HepG2 (cell line): ENCODE measurements around the gene ERFL. TPM values are rescaled to one million over a fixed set of nuclear protein-coding genes. Genes with fewer than 3 reads are reported as not detected.

Source experiments
- ATAC-seq: fragments of 200-7000 bp; cut with Tn5 transposase; 3 replicates; pipeline ENCODE4 v1.9.1; 2020; ENCODE audit warnings: mild to moderate bottlenecking, moderate library complexity
- BruUV-seq: library from RNA; stranded (reverse); fragments of 400-500 nt; replicated peaks from 2 replicates; lab custom pipeline; 2021; lab: Mats Ljungman, UMichigan
- CTCF ChIA-PET: fragments of 300-600 bp; formaldehyde crosslinking; extraction: SDS; loops from one replicate; lab custom pipeline; 2021; ENCODE audit warnings: low total read pairs, inconsistent platforms, low intra/inter-chr PET ratio; lab: Yijun Ruan, JAX
- POLR2A ChIA-PET: fragments of 350-600 bp; sonication (Branson Sonifier 250); formaldehyde crosslinking; loops from one replicate; lab custom pipeline; 2020; ENCODE audit warnings: antibody characterized with exemption, inconsistent platforms; lab: Yijun Ruan, JAX
- DNase-seq: peaks from one replicate; pipeline ENCODE4 v3.0.0-alpha.2; 2015; ENCODE audit warnings: low spot score
- FAIRE-seq: peaks from 3 replicates; lab custom pipeline; 2011; peaks lifted over from hg19 to GRCh38; lab: Jason Lieb, UNC
- H2AFZ ChIP-seq: one replicate; pipeline ENCODE4 v1.6.1; 2011; ENCODE audit warnings: low read length, inconsistent platforms
- H3K27ac ChIP-seq: fragments of 300-600 bp; 3 replicates; pipeline ENCODE4 v1.8.0; 2011; ENCODE audit warnings: mixed run types, mild to moderate bottlenecking, mixed read lengths, low read length, inconsistent platforms; ENCODE audit not compliant: insufficient read depth; ENCODE audit errors: extremely low read length
- H3K27me3 ChIP-seq, 2 experiments: fragments of 200-600 bp in 1 of 2; 2 replicates in 1 of 2; 3 replicates in 1 of 2; pipeline versions ENCODE4 v1.6.0 to v1.8.0; 2011; ENCODE audit warnings: low read length in 2 of 2, mild to moderate bottlenecking in 2 of 2, moderate library complexity in 2 of 2, inconsistent platforms in 1 of 2; ENCODE audit not compliant: insufficient read depth in 2 of 2, control insufficient read depth in 1 of 2
- H3K36me3 ChIP-seq, 2 experiments: fragments of 200-600 bp in 1 of 2; replicated peaks in 1 of 2; 2 replicates in 1 of 2; 3 replicates in 1 of 2; pipeline versions ENCODE4 v1.5.1 to v1.8.0; 2011; ENCODE audit warnings: low read length in 2 of 2, inconsistent platforms in 1 of 2; ENCODE audit not compliant: insufficient read depth in 2 of 2, control insufficient read depth in 1 of 2
- H3K4me1 ChIP-seq: 2 replicates; pipeline ENCODE4 v1.5.1; 2012; ENCODE audit warnings: low read length, inconsistent platforms; ENCODE audit not compliant: insufficient read depth
- H3K4me2 ChIP-seq: 2 replicates; pipeline ENCODE4 v1.6.0; 2011; ENCODE audit warnings: low read depth, low read length, inconsistent platforms
- H3K4me3 ChIP-seq, 3 experiments: fragments of 200-600 bp in 1 of 3; sonication (generic), shearing (Covaris generic) in 1 of 3; replicated peaks in 1 of 3; 2 replicates each; pipeline ENCODE4 v1.5.1; 2011 to 2016; ENCODE audit warnings: low read length in 3 of 3, inconsistent platforms in 2 of 3, low read depth in 2 of 3, mild to moderate bottlenecking in 2 of 3, control low read depth in 1 of 3, mixed read lengths in 1 of 3; ENCODE audit not compliant: insufficient read depth in 1 of 3
- H3K79me2 ChIP-seq: one replicate; pipeline ENCODE4 v1.6.1; 2011; ENCODE audit warnings: low read length, inconsistent platforms; ENCODE audit not compliant: insufficient read depth
- H3K9ac ChIP-seq: 2 replicates; pipeline ENCODE4 v1.6.0; 2011; ENCODE audit warnings: mild to moderate bottlenecking, low read depth, low read length, inconsistent platforms; ENCODE audit not compliant: insufficient read depth
- H3K9me3 ChIP-seq: 2 replicates; pipeline ENCODE4 v1.5.1; 2012; ENCODE audit warnings: mild to moderate bottlenecking, low read length
- H4K20me1 ChIP-seq: 2 replicates; pipeline ENCODE4 v1.6.0; 2011; ENCODE audit warnings: inconsistent platforms, mild to moderate bottlenecking, low read length, moderate library complexity; ENCODE audit not compliant: insufficient read depth
- FOXA3 ChIP-seq: IDR thresholded peaks from 2 replicates; pipeline ENCODE4 v1.6.1; 2016; ENCODE audit warnings: missing genetic modification reagents, missing compliant biosample characterization
- HDAC2 ChIP-seq: sonication (generic); formaldehyde crosslinking; IDR thresholded peaks from 2 replicates; pipeline ENCODE4 v1.4.0; 2020; ENCODE audit warnings: missing genetic modification reagents
- KLF11 ChIP-seq: IDR thresholded peaks from 2 replicates; pipeline ENCODE4 v1.6.1; 2016; ENCODE audit warnings: missing compliant biosample characterization
- ZBTB4 ChIP-seq: sonication (generic); formaldehyde crosslinking; IDR thresholded peaks from 2 replicates; pipeline ENCODE4 v1.4.0; 2020; ENCODE audit warnings: missing genetic modification reagents, mild to moderate bottlenecking, borderline replicate concordance
- ZFP36L1 ChIP-seq: sonication (generic); formaldehyde crosslinking; IDR thresholded peaks from 2 replicates; pipeline ENCODE4 v1.8.0; 2022; ENCODE audit warnings: mild to moderate bottlenecking, missing genetic modification reagents, moderate library complexity
- ZNF234 ChIP-seq: sonication (generic); formaldehyde crosslinking; conservative IDR thresholded peaks from 2 replicates; pipeline ENCODE4 v1.5.1; 2020; ENCODE audit warnings: mild to moderate bottlenecking, missing genetic modification reagents
- ZNF260 ChIP-seq: sonication (generic); formaldehyde crosslinking; IDR thresholded peaks from 2 replicates; pipeline ENCODE4 v1.4.0; 2020; ENCODE audit warnings: missing genetic modification reagents, low read depth, mild to moderate bottlenecking, borderline replicate concordance
- ZNF337 ChIP-seq: sonication (generic); formaldehyde crosslinking; IDR thresholded peaks from 2 replicates; pipeline ENCODE4 v1.5.1; 2020; ENCODE audit warnings: missing genetic modification reagents, low read depth, mild to moderate bottlenecking, borderline replicate concordance
- ZNF430 ChIP-seq: sonication (generic); formaldehyde crosslinking; IDR thresholded peaks from 2 replicates; pipeline ENCODE4 v1.9.0; 2021; ENCODE audit warnings: mild to moderate bottlenecking, missing genetic modification reagents
- WGBS: methylation state at CpG from one replicate; pipeline ENCODE4 v1.1.6; 2017; ENCODE audit warnings: low lambda C conversion rate; 5-methylcytosine and 5-hydroxymethylcytosine counted together
- in situ Hi-C: cut with HindIII; loops from 2 replicates; pipeline ENCODE4 v1.10.0; 2017; ENCODE audit warnings: low pct_unique_long_range_greater_than_20kb; ENCODE audit not compliant: extremely low pct_ligation_motif_present
- intact Hi-C: fragments of 100-400 bp; cut with micrococcal nuclease; formaldehyde crosslinking; loops from one replicate; pipeline ENCODE4 v1.10.0; 2022; ENCODE audit not compliant: unreplicated experiment
- polyA plus RNA-seq, 8 experiments: library from polyadenylated mRNA; depleted of rRNA in 3 of 8; stranded (reverse) in 7 of 8; unstranded in 1 of 8; fragments of >200 nt; fragmentation: Illumina TruSeq in 4 of 8; extraction: Trizol in 4 of 8; gene quantifications; 2 replicates each; pipeline versions ENCODE4 v1.2.1 to v1.2.3, GENCODE V29; 2011 to 2016; ENCODE audit warnings: low read depth in 4 of 8, missing spikeins in 1 of 8, mixed read lengths in 1 of 8; ENCODE audit not compliant: insufficient read depth in 1 of 8
- total RNA-seq, 5 experiments: library from RNA; depleted of rRNA; stranded (reverse); fragments of >200 nt; fragmentation: Illumina TruSeq; extraction: Trizol; gene quantifications; 2 replicates each; pipeline ENCODE4 v1.2.3, GENCODE V29; 2016; ENCODE audit warnings: low read depth in 1 of 5
- TF ChIP-seq, protein P1 (sequence below): sonication (generic); formaldehyde crosslinking; IDR thresholded peaks from 2 replicates; pipeline ENCODE4 v1.5.0; 2020; ENCODE audit warnings: mild to moderate bottlenecking, missing genetic modification reagents
- TF ChIP-seq, protein P2 (sequence below): sonication (generic); formaldehyde crosslinking; IDR thresholded peaks from 2 replicates; pipeline ENCODE4 v1.4.0; 2020; ENCODE audit warnings: missing genetic modification reagents, borderline replicate concordance

Gene ERFL
- total and polyA plus RNA-seq, 2 of the 13 experiments (the other 11 are each of a cell fraction or from before 2014, with no cell fraction given): not detected

- in situ Hi-C loops (loop anchor here (5.0 kb wide), 1 partner anchor 74 kb away; the partner anchor contains the start of gene ARHGEF1), intact Hi-C loops (loop anchor here (10.0 kb wide), 1 partner anchor 162 kb away; the partner anchor contains the start of gene CEACAM3)
- CTCF ChIA-PET: no interaction called here
- Histone ChIP-seq H3K9ac (no peak overlapping the region), H3K4me3 (no peak overlapping the region), H3K9me3 (no peaks in the 10 kb centered on the region), H3K79me2 (no peaks in the 10 kb centered on the region), H3K36me3 (no peaks in the 10 kb centered on the region), H2AFZ (no peak overlapping the region), H3K27ac (no peak overlapping the region), H4K20me1 (0 out of 2 replicates have a peak, but pooled peaks cover 3% of the 10 kb centered on the region), H3K4me1 (peaks cover 32% of the 10 kb centered on the region), H3K27me3 (no peaks in the 10 kb centered on the region; a peak in 1 of 5 replicates), H3K4me2 (no peak overlapping the region)
- no peak for FAIRE-seq
- POLR2A ChIA-PET: interaction anchor here (0.8 to 1.7 kb wide), 3 partner anchors 83 to 97 kb away, joined by 4 to 6 read pairs (median 4); no protein-coding TSS in a partner anchor
- DNase-seq: no peak
- no peak for ATAC-seq
- 96% methylated on average over 5 of the region's 13 CpGs for WGBS
- no TSS peak for BruUV-seq
- TF ChIP-seq KLF11 (CRISPR knock-in tag): no peak
- TF ChIP-seq, protein P1, sequence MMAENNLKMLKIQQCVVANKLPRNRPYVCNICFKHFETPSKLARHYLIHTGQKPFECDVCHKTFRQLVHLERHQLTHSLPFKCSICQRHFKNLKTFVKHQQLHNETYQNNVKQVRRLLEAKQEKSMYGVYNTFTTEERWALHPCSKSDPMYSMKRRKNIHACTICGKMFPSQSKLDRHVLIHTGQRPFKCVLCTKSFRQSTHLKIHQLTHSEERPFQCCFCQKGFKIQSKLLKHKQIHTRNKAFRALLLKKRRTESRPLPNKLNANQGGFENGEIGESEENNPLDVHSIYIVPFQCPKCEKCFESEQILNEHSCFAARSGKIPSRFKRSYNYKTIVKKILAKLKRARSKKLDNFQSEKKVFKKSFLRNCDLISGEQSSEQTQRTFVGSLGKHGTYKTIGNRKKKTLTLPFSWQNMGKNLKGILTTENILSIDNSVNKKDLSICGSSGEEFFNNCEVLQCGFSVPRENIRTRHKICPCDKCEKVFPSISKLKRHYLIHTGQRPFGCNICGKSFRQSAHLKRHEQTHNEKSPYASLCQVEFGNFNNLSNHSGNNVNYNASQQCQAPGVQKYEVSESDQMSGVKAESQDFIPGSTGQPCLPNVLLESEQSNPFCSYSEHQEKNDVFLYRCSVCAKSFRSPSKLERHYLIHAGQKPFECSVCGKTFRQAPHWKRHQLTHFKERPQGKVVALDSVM (CRISPR knock-in tag): no peak
- TF ChIP-seq HDAC2 (CRISPR knock-in tag): no peak
- TF ChIP-seq ZNF337 (CRISPR knock-in tag): no peak
- TF ChIP-seq ZFP36L1: no peak
These were observed 28.4 kb upstream of the ERFL start for GRCh38 chr19:41956621-41957020.

DNA sequence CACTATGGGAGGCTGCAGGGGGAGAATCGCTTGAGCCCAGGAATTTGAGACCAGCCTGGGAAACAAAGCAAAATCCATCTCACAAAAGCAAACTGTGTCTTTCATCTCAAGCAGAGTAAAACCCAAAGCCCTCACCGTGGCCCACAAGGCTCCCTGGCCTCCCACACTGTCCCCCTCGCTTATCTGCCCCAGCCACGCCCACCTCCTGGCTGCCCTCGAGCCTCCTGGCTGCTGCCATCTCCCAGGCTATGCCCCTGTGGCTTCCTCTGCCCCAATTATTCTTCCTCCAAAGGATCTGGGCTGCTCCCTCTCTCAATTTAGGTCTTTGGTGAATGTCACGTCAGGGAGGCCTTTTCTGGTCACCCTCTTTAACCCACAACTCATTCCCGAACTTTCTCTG, 27.3 kb upstream of the ERFL start:
- DNase-seq (no peak), ATAC-seq (no peak), FAIRE-seq (no peak)
- Histone ChIP-seq H3K4me2 (no peak overlapping the region), H2AFZ (no peak overlapping the region), H3K9me3 (no peaks in the 10 kb centered on the region), H3K36me3 (no peaks in the 10 kb centered on the region), H3K4me1 (peaks cover 21% of the 10 kb centered on the region), H3K27me3 (no peaks in the 10 kb centered on the region; a peak in 1 of 5 replicates), H3K79me2 (no peaks in the 10 kb centered on the region), H3K27ac (no peak overlapping the region), H4K20me1 (0 out of 2 replicates have a peak, but pooled peaks cover 3% of the 10 kb centered on the region), H3K9ac (no peak overlapping the region), H3K4me3 (no peak overlapping the region)
- in situ Hi-C loops (loop anchor here (5.0 kb wide), 1 partner anchor 73 kb away; the partner anchor contains the start of gene ARHGEF1), intact Hi-C loops (loop anchor here (10.0 kb wide), 1 partner anchor 161 kb away; the partner anchor contains the start of gene CEACAM3)
- CTCF ChIA-PET: no interaction called here
- WGBS: 77% methylated on average over 7 of the region's 7 CpGs
- no TSS peak for BruUV-seq
- POLR2A ChIA-PET: no interaction called here
- TF ChIP-seq, protein P2, sequence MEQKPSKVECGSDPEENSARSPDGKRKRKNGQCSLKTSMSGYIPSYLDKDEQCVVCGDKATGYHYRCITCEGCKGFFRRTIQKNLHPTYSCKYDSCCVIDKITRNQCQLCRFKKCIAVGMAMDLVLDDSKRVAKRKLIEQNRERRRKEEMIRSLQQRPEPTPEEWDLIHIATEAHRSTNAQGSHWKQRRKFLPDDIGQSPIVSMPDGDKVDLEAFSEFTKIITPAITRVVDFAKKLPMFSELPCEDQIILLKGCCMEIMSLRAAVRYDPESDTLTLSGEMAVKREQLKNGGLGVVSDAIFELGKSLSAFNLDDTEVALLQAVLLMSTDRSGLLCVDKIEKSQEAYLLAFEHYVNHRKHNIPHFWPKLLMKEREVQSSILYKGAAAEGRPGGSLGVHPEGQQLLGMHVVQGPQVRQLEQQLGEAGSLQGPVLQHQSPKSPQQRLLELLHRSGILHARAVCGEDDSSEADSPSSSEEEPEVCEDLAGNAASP (CRISPR knock-in tag): no peak
- no peak for TF ChIP-seq ZBTB4 (CRISPR knock-in tag)
- no peak for TF ChIP-seq ZNF260 (CRISPR knock-in tag)
- TF ChIP-seq FOXA3 (CRISPR knock-in tag): no peak
- no peak for TF ChIP-seq ZNF234 (CRISPR knock-in tag)
- no peak for TF ChIP-seq ZNF430
